Vagina (tissue), 2 donors: Measurements from ENCODE around the gene MS4A14. TPM values are rescaled to one million over a fixed set of nuclear protein-coding genes. Genes with fewer than 3 reads are reported as not detected.

Source experiments
- DNase-seq, 2 donors: peaks; one replicate each; pipeline ENCODE4 v3.0.0-alpha.2; 2017; ENCODE audit errors: extremely low spot score in 2 of 2
- H3K27ac ChIP-seq: fragments of 200-600 bp; sonication (generic); one replicate; pipeline ENCODE4 v1.5.1; 2019
- H3K27me3 ChIP-seq: fragments of 200-600 bp; sonication (generic); one replicate; pipeline ENCODE4 v1.5.1; 2019
- H3K36me3 ChIP-seq, 2 donors: fragments of 200-600 bp; sonication (generic); one replicate each; pipeline ENCODE4 v1.5.1; 2017 to 2019
- H3K4me1 ChIP-seq: fragments of 200-600 bp; sonication (generic); one replicate; pipeline ENCODE4 v1.5.1; 2019
- H3K4me3 ChIP-seq, 2 donors: fragments of 200-600 bp; sonication (generic); 1 replicate in 1 of 2; 2 replicates in 1 of 2; pipeline ENCODE4 v1.5.1; 2016 to 2019
- H3K9me3 ChIP-seq: fragments of 200-600 bp; sonication (generic); one replicate; pipeline ENCODE4 v1.5.1; 2019
- CTCF ChIP-seq, 3 experiments: fragments of 450-650 bp in 2 of 3; fragments of 200-600 bp in 1 of 3; sonication (generic) in 1 of 3; IDR thresholded peaks; one replicate each; pipeline ENCODE4 v1.5.1; 2017 to 2019; ENCODE audit warnings: antibody characterized with exemption in 3 of 3, mild to moderate bottlenecking in 2 of 3, moderate library complexity in 2 of 3
- POLR2A ChIP-seq, 2 donors: fragments of 450-650 bp; IDR thresholded peaks; one replicate each; pipeline ENCODE4 v1.6.1; 2017; ENCODE audit warnings: antibody characterized with exemption in 2 of 2, mild to moderate bottlenecking in 2 of 2, moderate library complexity in 2 of 2
- POLR2AphosphoS5 ChIP-seq, 2 donors: sonication (generic); formaldehyde crosslinking; IDR thresholded peaks; one replicate each; pipeline ENCODE4 v1.9.0; 2017; ENCODE audit warnings: antibody characterized with exemption in 2 of 2, mild to moderate bottlenecking in 2 of 2, low read depth in 1 of 2; ENCODE audit not compliant: insufficient read depth in 1 of 2
- intact Hi-C: fragments of 100-400 bp; cut with DNase I; formaldehyde crosslinking; loops from one replicate; pipeline ENCODE4 v1.15.1; 2023
- total RNA-seq: library from RNA; depleted of rRNA; stranded (reverse); fragments of >200 nt; gene quantifications from one replicate; pipeline ENCODE4 v1.2.3, GENCODE V29; 2016

Gene MS4A14
- 1.7 TPM for total RNA-seq

GRCh38 chr11:60396382-60396781, at the start of gene MS4A14:
TSS of gene MS4A14 (plus strand) at chr11:60396459. CDS start at chr11:60396579, 120 bp downstream.
- no peaks in the 10 kb centered on the region for H3K27me3 ChIP-seq
- TF ChIP-seq CTCF (IDR thresholded peaks at IDR 0.05) (no peak), POLR2A (IDR thresholded peaks at IDR 0.05) (no peak), POLR2AphosphoS5 (IDR thresholded peaks at IDR 0.05; ENCODE audit: insufficient read depth in 1 of 2, low read depth in 1 of 2) (no peak)
- no peak for DNase-seq
- no peak within 1 kb of the TSS for H3K4me3 ChIP-seq
- intact Hi-C loops = no loop called here
- H3K9me3 ChIP-seq = no peaks in the 10 kb centered on the region
- H3K4me1 ChIP-seq = no peaks in the 10 kb centered on the region
- no peaks in the 10 kb centered on the region for H3K36me3 ChIP-seq
- H3K27ac ChIP-seq = no peak within 1 kb of the TSS

- Histone ChIP-seq H3K27me3 (no peaks in the 10 kb centered on the region), H3K27ac (no peak overlapping the region), H3K4me3 (no peak overlapping the region), H3K9me3 (no peaks in the 10 kb centered on the region), H3K4me1 (no peaks in the 10 kb centered on the region), H3K36me3 (no peaks in the 10 kb centered on the region)
- intact Hi-C loops = no loop called here
- no peak for TF ChIP-seq POLR2A (IDR thresholded peaks at IDR 0.05)
- TF ChIP-seq POLR2AphosphoS5 (IDR thresholded peaks at IDR 0.05; ENCODE audit: insufficient read depth in 1 of 2, low read depth in 1 of 2) = no peak
- no peak for TF ChIP-seq CTCF (IDR thresholded peaks at IDR 0.05)
- no peak for DNase-seq
Measured at GRCh38 chr11:60347084-60347797, 49.0 kb upstream of the MS4A14 start.

GRCh38 chr11:60348116-60348515, 48.1 kb upstream of the MS4A14 start:
- TF ChIP-seq POLR2AphosphoS5 (IDR thresholded peaks at IDR 0.05; ENCODE audit: insufficient read depth in 1 of 2, low read depth in 1 of 2) (no peak), POLR2A (IDR thresholded peaks at IDR 0.05) (no peak), CTCF (IDR thresholded peaks at IDR 0.05) (no peak)
- no peak for DNase-seq
- Histone ChIP-seq H3K36me3 (no peaks in the 10 kb centered on the region), H3K9me3 (no peaks in the 10 kb centered on the region), H3K27ac (no peak overlapping the region), H3K4me1 (no peaks in the 10 kb centered on the region), H3K27me3 (no peaks in the 10 kb centered on the region), H3K4me3 (no peak overlapping the region)
- intact Hi-C loops = no loop called here

GRCh38 chr11:60349990-60350389, 46.3 kb upstream of the MS4A14 start:
- no peaks in the 10 kb centered on the region for H3K4me1 ChIP-seq
- intact Hi-C loops = no loop called here

More at GRCh38 chr11:60349990-60350389, 46.3 kb upstream of the MS4A14 start:
- no peak overlapping the region for H3K27ac ChIP-seq
- TF ChIP-seq CTCF (IDR thresholded peaks at IDR 0.05) (no peak), POLR2AphosphoS5 (IDR thresholded peaks at IDR 0.05; ENCODE audit: insufficient read depth in 1 of 2, low read depth in 1 of 2) (no peak), POLR2A (IDR thresholded peaks at IDR 0.05) (no peak)
- no peaks in the 10 kb centered on the region for H3K36me3 ChIP-seq
- H3K27me3 ChIP-seq = no peaks in the 10 kb centered on the region
- DNase-seq = no peak
- no peak overlapping the region for H3K4me3 ChIP-seq
- H3K9me3 ChIP-seq = no peaks in the 10 kb centered on the region
